Mucosa of rectum (tissue), 2 donors: ENCODE data around the gene TARM1.

Source experiments
- H3K27ac ChIP-seq, 2 donors: one replicate each; pipeline ENCODE4 v1.7.0; 2013; ENCODE audit warnings: inconsistent platforms in 2 of 2, low read depth in 2 of 2, low read length in 2 of 2
- H3K27me3 ChIP-seq, 2 donors: one replicate each; pipeline ENCODE4 v1.7.0; 2013; ENCODE audit warnings: low read length in 2 of 2; ENCODE audit not compliant: control insufficient read depth in 2 of 2, insufficient read depth in 2 of 2
- H3K36me3 ChIP-seq, 2 donors: one replicate each; pipeline ENCODE4 v1.7.0; 2013; ENCODE audit warnings: low read length in 2 of 2; ENCODE audit not compliant: control insufficient read depth in 2 of 2, insufficient read depth in 2 of 2
- H3K4me1 ChIP-seq, 2 donors: one replicate each; pipeline ENCODE4 v1.7.0; 2013; ENCODE audit warnings: low read length in 2 of 2, mild to moderate bottlenecking in 1 of 2; ENCODE audit not compliant: control insufficient read depth in 2 of 2, insufficient read depth in 2 of 2
- H3K4me3 ChIP-seq, 2 donors: one replicate each; pipeline ENCODE4 v1.7.0; 2013; ENCODE audit warnings: low read length in 2 of 2
- H3K9ac ChIP-seq, 2 donors: one replicate each; pipeline ENCODE4 v1.7.0; 2013; ENCODE audit warnings: low read length in 2 of 2, low read depth in 1 of 2, mild to moderate bottlenecking in 1 of 2
- H3K9me3 ChIP-seq, 2 donors: one replicate each; pipeline ENCODE4 v1.7.0; 2013; ENCODE audit warnings: low read length in 2 of 2; ENCODE audit not compliant: control insufficient read depth in 2 of 2
- donor health status: healthy.
- donor health status: Normal muscosa, but diverticular disease.

The TARM1 gene

GRCh38 chr19:54074851-54075250 is 6.3 kb downstream of the TARM1 start:
- Histone ChIP-seq H3K27ac (no peak overlapping the region), H3K4me3 (no peak overlapping the region), H3K9me3 (peaks cover 0 to 2% of the 10 kb centered on the region in 2 donors), H3K27me3 (no peaks in the 10 kb centered on the region), H3K36me3 (no peaks in the 10 kb centered on the region), H3K9ac (no peak overlapping the region), H3K4me1 (no peaks in the 10 kb centered on the region)

- Histone ChIP-seq H3K27me3 (no peaks in the 10 kb centered on the region), H3K4me3 (no peak overlapping the region), H3K27ac (no peak overlapping the region), H3K4me1 (no peaks in the 10 kb centered on the region), H3K9me3 (peaks cover 0 to 6% of the 10 kb centered on the region in 2 donors), H3K36me3 (no peaks in the 10 kb centered on the region), H3K9ac (no peak overlapping the region)
These were observed 7.3 kb downstream of the TARM1 start for GRCh38 chr19:54073829-54074228.

- Histone ChIP-seq H3K4me3 (no peak overlapping the region), H3K27me3 (no peaks in the 10 kb centered on the region), H3K36me3 (no peaks in the 10 kb centered on the region), H3K4me1 (no peaks in the 10 kb centered on the region), H3K9ac (no peak overlapping the region), H3K9me3 (peaks cover 0 to 6% of the 10 kb centered on the region in 2 donors), H3K27ac (no peak overlapping the region)
These were observed 11.7 kb downstream of the TARM1 start for GRCh38 chr19:54069470-54069869.

- H3K36me3 ChIP-seq: no peaks in the 10 kb centered on the region
- H3K27ac ChIP-seq: no peak within 1 kb of the TSS
- H3K27me3 ChIP-seq: no peaks in the 10 kb centered on the region
- no peaks in the 10 kb centered on the region for H3K9me3 ChIP-seq
- H3K4me1 ChIP-seq: no peaks in the 10 kb centered on the region
- H3K9ac ChIP-seq: no peak within 1 kb of the TSS
- no peak within 1 kb of the TSS for H3K4me3 ChIP-seq
These were observed 17.6 kb downstream of the TARM1 start, which contains the start of gene VSTM1 for GRCh38 chr19:54063350-54064116. VSTM1 (minus strand) TSS chr19:54063897; CDS start chr19:54063777, 120 bp downstream.

GRCh38 chr19:54062643-54063042 is 18.5 kb downstream of the TARM1 start:
- Histone ChIP-seq H3K27me3 (no peaks in the 10 kb centered on the region), H3K4me3 (no peak overlapping the region), H3K36me3 (no peaks in the 10 kb centered on the region), H3K9ac (no peak overlapping the region), H3K4me1 (no peaks in the 10 kb centered on the region), H3K27ac (no peak overlapping the region), H3K9me3 (no peaks in the 10 kb centered on the region)

GRCh38 chr19:54047616-54048015 is 33.5 kb downstream of the TARM1 start:
- no peak overlapping the region for H3K27ac ChIP-seq
- no peaks in the 10 kb centered on the region for H3K27me3 ChIP-seq
- H3K9me3 ChIP-seq: no peaks in the 10 kb centered on the region
- H3K4me1 ChIP-seq: no peaks in the 10 kb centered on the region
- no peaks in the 10 kb centered on the region for H3K36me3 ChIP-seq
- no peak overlapping the region for H3K4me3 ChIP-seq
- H3K9ac ChIP-seq: no peak overlapping the region

- Histone ChIP-seq H3K4me1 (no peaks in the 10 kb centered on the region), H3K9me3 (no peaks in the 10 kb centered on the region), H3K4me3 (no peak overlapping the region), H3K27me3 (no peaks in the 10 kb centered on the region), H3K27ac (no peak overlapping the region), H3K36me3 (no peaks in the 10 kb centered on the region), H3K9ac (no peak overlapping the region)
These were observed 35.4 kb downstream of the TARM1 start for GRCh38 chr19:54045771-54046170.

GRCh38 chr19:54042989-54043388 is 38.2 kb downstream of the TARM1 start:
- Histone ChIP-seq H3K36me3 (no peaks in the 10 kb centered on the region), H3K9me3 (no peaks in the 10 kb centered on the region), H3K9ac (no peak overlapping the region), H3K4me3 (no peak overlapping the region), H3K27me3 (no peaks in the 10 kb centered on the region), H3K4me1 (no peaks in the 10 kb centered on the region), H3K27ac (no peak overlapping the region)

GRCh38 chr19:54041969-54042606 is 39.1 kb downstream of the TARM1 start:
- H3K4me1 ChIP-seq: no peaks in the 10 kb centered on the region
- H3K27ac ChIP-seq: no peak overlapping the region
- H3K9me3 ChIP-seq: no peaks in the 10 kb centered on the region
- no peak overlapping the region for H3K9ac ChIP-seq
- no peaks in the 10 kb centered on the region for H3K27me3 ChIP-seq
- H3K36me3 ChIP-seq: no peaks in the 10 kb centered on the region
- no peak overlapping the region for H3K4me3 ChIP-seq

- Histone ChIP-seq H3K27me3 (no peaks in the 10 kb centered on the region), H3K9ac (no peak overlapping the region), H3K36me3 (no peaks in the 10 kb centered on the region), H3K9me3 (no peaks in the 10 kb centered on the region), H3K27ac (no peak overlapping the region), H3K4me1 (no peaks in the 10 kb centered on the region), H3K4me3 (no peak overlapping the region)
These were observed 41.2 kb downstream of the TARM1 start for GRCh38 chr19:54040003-54040402.
